ENCODE results near the gene EDNRA. TPM values are rescaled to one million over a fixed set of nuclear protein-coding genes. Genes with fewer than 3 reads are reported as not detected.

The EDNRA gene
- total and polyA plus RNA-seq, 2 of the 8 experiments (the other 6 are each of a cell fraction or from before 2014, with no cell fraction given): 1.7 to 3.3 TPM

- no peak for FAIRE-seq
Measured at GRCh38 chr4:147582386-147583060, 101.6 kb downstream of the EDNRA start.

More at GRCh38 chr4:147582386-147583060, 101.6 kb downstream of the EDNRA start:
- Histone ChIP-seq H2AK5ac (ENCODE audit: low read depth, low read length) (no peak overlapping the region), H2BK5ac (ENCODE audit: low read depth, low read length) (no peak overlapping the region), H2AFZ (ENCODE audit: low read length) (no peak overlapping the region), H3K23ac (ENCODE audit: insufficient read length) (no peak overlapping the region), H4K20me1 (replicated peaks in 1 of 2; ENCODE audit: control insufficient read depth in 1 of 2, insufficient read depth in 2 of 2, low read length in 2 of 2) (no peaks in the 10 kb centered on the region), H3K56ac (replicated peaks; ENCODE audit: insufficient read length, low read depth, low read length) (no peak overlapping the region), H3K4me2 (ENCODE audit: insufficient read depth in 1 of 2, low read depth in 2 of 2, low read length in 2 of 2) (no peak overlapping the region), H3K4me3 (ENCODE audit: extremely low read depth in 1 of 4, insufficient read depth in 2 of 4, low read depth in 3 of 4, low read length in 4 of 4) (no peak overlapping the region), H4K5ac (ENCODE audit: insufficient read length, low read depth, low read length) (no peak overlapping the region), H3K9ac (replicated peaks in 1 of 4; ENCODE audit: extremely low read depth in 1 of 4, low read depth in 3 of 4, low read length in 3 of 4) (no peak overlapping the region), H3K9me3 (ENCODE audit: insufficient read depth in 2 of 2, low read depth in 1 of 2, low read length in 1 of 2) (peaks cover 3 to 4% of the 10 kb centered on the region in 2 experiments; a peak in 2 of 4 replicates), H2BK20ac (ENCODE audit: low read length) (no peak overlapping the region), H3K4me1 (replicated peaks in 1 of 4; ENCODE audit: control insufficient read depth in 3 of 4, insufficient read depth in 4 of 4, low read length in 3 of 4) (no peaks in the 10 kb centered on the region; a peak in 1 of 7 replicates), H4K8ac (ENCODE audit: extremely low read depth, insufficient read depth, low read length) (no peak overlapping the region), H4K91ac (replicated peaks; ENCODE audit: insufficient read length, low read length) (no peak overlapping the region), H3K36me3 (ENCODE audit: control insufficient read depth in 2 of 4, insufficient read depth in 4 of 4, low read length in 3 of 4) (no peaks in the 10 kb centered on the region), H3K79me2 (ENCODE audit: control insufficient read depth in 1 of 2, insufficient read depth in 2 of 2, low read length in 2 of 2) (no peaks in the 10 kb centered on the region), H2BK120ac (replicated peaks; ENCODE audit: low read depth, low read length) (no peak overlapping the region), H3K27me3 (replicated peaks in 1 of 4; ENCODE audit: control insufficient read depth in 3 of 4, extremely low read depth in 1 of 4, insufficient read depth in 3 of 4, low read length in 3 of 4) (no peaks in the 10 kb centered on the region), H3K18ac (ENCODE audit: extremely low read depth, low read length) (no peak overlapping the region), H3K4ac (replicated peaks; ENCODE audit: insufficient read length, low read depth, low read length) (no peak overlapping the region), H3K79me1 (ENCODE audit: low read depth, low read length) (no peaks in the 10 kb centered on the region), H3K27ac (ENCODE audit: low read depth, low read length) (no peak overlapping the region), H2BK12ac (ENCODE audit: low read depth, low read length) (no peak overlapping the region), H3K14ac (ENCODE audit: insufficient read length) (no peak overlapping the region), H2BK15ac (ENCODE audit: low read length) (no peak overlapping the region), H3K23me2 (ENCODE audit: low read depth, low read length) (no peaks in the 10 kb centered on the region; the same call in 1 of the 2 replicates)
- TF ChIP-seq CBX5 (IDR thresholded peaks at IDR 0.05; ENCODE audit: low read depth, low read length): no peak
- no peak for TF ChIP-seq JUN (IDR thresholded peaks at IDR 0.05; ENCODE audit: low read depth, low read length)
- TF ChIP-seq NRF1 (IDR thresholded peaks at IDR 0.05; ENCODE audit: low read depth, low read length): no peak
- no peak for TF ChIP-seq KDM5A (IDR thresholded peaks at IDR 0.05; ENCODE audit: low read length)
- peak; percentile 57; the same call in 1 of the 2 replicates for TF ChIP-seq SRF (IDR thresholded peaks at IDR 0.05; ENCODE audit: low read depth, low read length)
- TF ChIP-seq CHD1 (IDR thresholded peaks at IDR 0.05; ENCODE audit: low read depth, low read length): no peak
- no peak for TF ChIP-seq ASH2L (IDR thresholded peaks at IDR 0.05; ENCODE audit: low read length)
- DNase-seq (ENCODE audit: low read depth in 1 of 2, low spot score in 2 of 2): no peak
- CTCF ChIA-PET (ENCODE audit: partially characterized antibody): interaction anchor here (0.7 to 3.4 kb wide), 8 partner anchors 8 to 485 kb away, joined by 3 to 22 read pairs (median 4); no protein-coding TSS in a partner anchor
- POLR2A ChIA-PET (ENCODE audit: partially characterized antibody): no interaction called here

All from H1 (cell line).